ENCODE data around the gene MEIS1. TPM values are rescaled to one million over a fixed set of nuclear protein-coding genes. Genes with fewer than 3 reads are reported as not detected.

MEIS1 gene
- total and polyA plus RNA-seq, 2 donors (not counting 1 experiment from before 2014, with no cell fraction given): 0.03 TPM; not detected in 1

DNA sequence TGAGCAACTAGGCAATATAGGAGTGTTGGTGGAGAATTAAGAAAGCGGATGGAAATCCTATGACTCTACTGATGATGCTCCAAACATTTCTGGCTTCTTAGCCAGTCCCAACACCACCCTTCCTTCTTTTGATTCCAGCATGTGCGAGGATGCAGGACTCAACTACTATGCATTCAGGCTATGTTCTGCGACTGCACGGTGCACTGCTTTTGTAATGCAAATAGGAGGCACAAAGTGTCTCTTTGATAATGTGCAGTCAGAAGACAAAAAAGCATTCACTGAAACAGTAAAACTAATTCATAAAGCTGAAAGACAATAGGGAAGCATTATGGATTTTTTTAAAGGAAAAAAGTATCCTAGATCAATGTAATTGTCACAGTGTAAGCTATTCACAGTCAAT is 106.7 kb downstream of the MEIS1 start:
- Histone ChIP-seq H3K27me3 (replicated peaks in 1 of 4; ENCODE audit: control extremely low read depth in 1 of 4, control insufficient read depth in 3 of 4, insufficient read depth in 4 of 4, low read length in 3 of 4) (no peaks in the 10 kb centered on the region), H3K4me3 (ENCODE audit: control extremely low read depth in 1 of 5, extremely low read depth in 1 of 5, insufficient read depth in 1 of 5, low read depth in 2 of 5, low read length in 4 of 5) (no peak overlapping the region), H3K9ac (ENCODE audit: low read length) (no peak overlapping the region), H3K79me2 (ENCODE audit: control insufficient read depth, insufficient read depth, low read length) (no peaks in the 10 kb centered on the region), H3K9me3 (ENCODE audit: control extremely low read depth in 1 of 3, control insufficient read depth in 2 of 3, insufficient read depth in 1 of 3, low read length in 2 of 3) (no peaks in the 10 kb centered on the region), H3K36me3 (replicated peaks in 1 of 2; ENCODE audit: control extremely low read depth in 1 of 2, control insufficient read depth in 1 of 2, extremely low read depth in 1 of 2, insufficient read depth in 2 of 2, low read length in 1 of 2) (no peaks in the 10 kb centered on the region), H3K4me2 (replicated peaks; ENCODE audit: low read depth, low read length, poor library complexity, severe bottlenecking) (no peak overlapping the region), H3K27ac (ENCODE audit: low read length in 2 of 2) (no peak overlapping the region), H4K20me1 (ENCODE audit: control insufficient read depth, insufficient read depth, low read length, poor library complexity, severe bottlenecking) (no peaks in the 10 kb centered on the region), H3K4me1 (ENCODE audit: control insufficient read depth in 2 of 2, insufficient read depth in 2 of 2, low read length in 2 of 2) (no peaks in the 10 kb centered on the region), H2AFZ (ENCODE audit: insufficient read depth, low read depth, low read length, poor library complexity, severe bottlenecking) (no peak overlapping the region)
- ATAC-seq (ENCODE audit: low read depth) (no peak), DNase-seq (no peak)
- 100% methylated on average over 4 of the region's 4 CpGs for WGBS (ENCODE audit: insufficient coverage)
- TF ChIP-seq, protein P1, sequence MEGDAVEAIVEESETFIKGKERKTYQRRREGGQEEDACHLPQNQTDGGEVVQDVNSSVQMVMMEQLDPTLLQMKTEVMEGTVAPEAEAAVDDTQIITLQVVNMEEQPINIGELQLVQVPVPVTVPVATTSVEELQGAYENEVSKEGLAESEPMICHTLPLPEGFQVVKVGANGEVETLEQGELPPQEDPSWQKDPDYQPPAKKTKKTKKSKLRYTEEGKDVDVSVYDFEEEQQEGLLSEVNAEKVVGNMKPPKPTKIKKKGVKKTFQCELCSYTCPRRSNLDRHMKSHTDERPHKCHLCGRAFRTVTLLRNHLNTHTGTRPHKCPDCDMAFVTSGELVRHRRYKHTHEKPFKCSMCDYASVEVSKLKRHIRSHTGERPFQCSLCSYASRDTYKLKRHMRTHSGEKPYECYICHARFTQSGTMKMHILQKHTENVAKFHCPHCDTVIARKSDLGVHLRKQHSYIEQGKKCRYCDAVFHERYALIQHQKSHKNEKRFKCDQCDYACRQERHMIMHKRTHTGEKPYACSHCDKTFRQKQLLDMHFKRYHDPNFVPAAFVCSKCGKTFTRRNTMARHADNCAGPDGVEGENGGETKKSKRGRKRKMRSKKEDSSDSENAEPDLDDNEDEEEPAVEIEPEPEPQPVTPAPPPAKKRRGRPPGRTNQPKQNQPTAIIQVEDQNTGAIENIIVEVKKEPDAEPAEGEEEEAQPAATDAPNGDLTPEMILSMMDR (IDR thresholded peaks at IDR 0.05): no peak
- no peak for TF ChIP-seq EZH2 (IDR thresholded peaks at IDR 0.05; ENCODE audit: borderline replicate concordance, insufficient read depth, low read depth, low read length, poor library complexity, severe bottlenecking)
- H3K4me3 Mint-ChIP-seq: no peak overlapping the region
- no peaks in the 10 kb centered on the region for H3K9me3 Mint-ChIP-seq (ENCODE audit: insufficient read depth)
- peaks cover 9% of the 10 kb centered on the region for H3K27me3 Mint-ChIP-seq
- no peak overlapping the region for H3K27ac Mint-ChIP-seq
- ChIA-PET CTCF (no interaction called here), POLR2A (no interaction called here)
- no peaks in the 10 kb centered on the region for H3K4me1 Mint-ChIP-seq
- intact Hi-C loops (cut with micrococcal nuclease): no loop called here

GRCh38 chr2:66543257-66543767 is 108.4 kb downstream of the MEIS1 start:
- WGBS (ENCODE audit: insufficient coverage): no CpG with 5 or more reads among the region's 5 CpGs
- intact Hi-C loops (cut with micrococcal nuclease): no loop called here
- no peaks in the 10 kb centered on the region for H3K36me3 ChIP-seq (replicated peaks in 1 of 2; ENCODE audit: control extremely low read depth in 1 of 2, control insufficient read depth in 1 of 2, extremely low read depth in 1 of 2, insufficient read depth in 2 of 2, low read length in 1 of 2)
- no peak overlapping the region for H2AFZ ChIP-seq (ENCODE audit: insufficient read depth, low read depth, low read length, poor library complexity, severe bottlenecking)
- Mint-ChIP-seq H3K9me3 (ENCODE audit: insufficient read depth) (no peaks in the 10 kb centered on the region), H3K4me3 (no peak overlapping the region), H3K4me1 (no peaks in the 10 kb centered on the region), H3K27ac (no peak overlapping the region), H3K27me3 (peaks cover 14% of the 10 kb centered on the region)
- no peak overlapping the region for H3K4me2 ChIP-seq (replicated peaks; ENCODE audit: low read depth, low read length, poor library complexity, severe bottlenecking)
- ChIA-PET CTCF (no interaction called here), POLR2A (no interaction called here)
- DNase-seq: no peak
- no peak overlapping the region for H3K4me3 ChIP-seq (ENCODE audit: control extremely low read depth in 1 of 5, extremely low read depth in 1 of 5, insufficient read depth in 1 of 5, low read depth in 2 of 5, low read length in 4 of 5)
- H3K9ac ChIP-seq (ENCODE audit: low read length): no peak overlapping the region
- no peaks in the 10 kb centered on the region for H4K20me1 ChIP-seq (ENCODE audit: control insufficient read depth, insufficient read depth, low read length, poor library complexity, severe bottlenecking)
- no peaks in the 10 kb centered on the region for H3K4me1 ChIP-seq (ENCODE audit: control insufficient read depth in 2 of 2, insufficient read depth in 2 of 2, low read length in 2 of 2)
- no peak overlapping the region for H3K27ac ChIP-seq (ENCODE audit: low read length in 2 of 2)
- TF ChIP-seq EZH2 (IDR thresholded peaks at IDR 0.05; ENCODE audit: borderline replicate concordance, insufficient read depth, low read depth, low read length, poor library complexity, severe bottlenecking): no peak
- TF ChIP-seq, protein P1 (IDR thresholded peaks at IDR 0.05): no peak
- no peaks in the 10 kb centered on the region for H3K27me3 ChIP-seq (replicated peaks in 1 of 4; ENCODE audit: control extremely low read depth in 1 of 4, control insufficient read depth in 3 of 4, insufficient read depth in 4 of 4, low read length in 3 of 4)
- no peak for ATAC-seq (ENCODE audit: low read depth)
- no peaks in the 10 kb centered on the region for H3K9me3 ChIP-seq (ENCODE audit: control extremely low read depth in 1 of 3, control insufficient read depth in 2 of 3, insufficient read depth in 1 of 3, low read length in 2 of 3)
- no peaks in the 10 kb centered on the region for H3K79me2 ChIP-seq (ENCODE audit: control insufficient read depth, insufficient read depth, low read length)

All from B cell (primary cell).